HCT116 (cell line): ENCODE data around the gene DAO. TPM values are rescaled to one million over a fixed set of nuclear protein-coding genes. Genes with fewer than 3 reads are reported as not detected.

Experiments
- ATAC-seq: fragments of 200-7000 bp; cut with Tn5 transposase; 2 replicates; pipeline ENCODE4 v1.9.1; 2020; ENCODE audit warnings: mild to moderate bottlenecking, moderate library complexity
- BruUV-seq: library from RNA; stranded (reverse); fragments of 400-500 nt; replicated peaks from 2 replicates; lab custom pipeline; 2021; lab: Mats Ljungman, UMichigan
- CTCF ChIA-PET: fragments of 300-600 bp; sonication (Branson Sonifier 250); formaldehyde crosslinking; loops from one replicate; lab custom pipeline; 2021; ENCODE audit warnings: antibody characterized with exemption; lab: Charles Lee
- POLR2A ChIA-PET: fragments of 300-600, 350-600 bp; sonication (Branson Sonifier 250); formaldehyde crosslinking; loops from one replicate; lab custom pipeline; 2021; ENCODE audit warnings: antibody characterized with exemption; lab: Charles Lee
- RAD21 ChIA-PET, 2 experiments: fragments of 300-600 bp; sonication (Branson Sonifier 250); formaldehyde crosslinking; loops; one replicate each; lab custom pipeline; 2023; ENCODE audit warnings: low total read pairs in 2 of 2; ENCODE audit not compliant: uncharacterized antibody in 2 of 2, unreplicated experiment in 2 of 2, low non-redundant PET in 1 of 2; lab: Charles Lee
- DNase-seq: peaks from one replicate; pipeline ENCODE4 v3.0.0-alpha.2; 2010; ENCODE audit warnings: low read depth, low spot score
- H2AFZ ChIP-seq: fragments of 200-600 bp; shearing (Covaris generic), sonication (generic); 2 replicates; pipeline ENCODE4 v1.6.1; 2017; ENCODE audit warnings: low read depth, mixed run types, mixed read lengths, antibody characterized with exemption, low read length; ENCODE audit not compliant: poor library complexity, severe bottlenecking
- H3K27ac ChIP-seq: 2 replicates; pipeline ENCODE4 v1.5.1; 2012; ENCODE audit warnings: low read depth, low read length
- H3K27me3 ChIP-seq: fragments of 200-600 bp; sonication (generic); 2 replicates; pipeline ENCODE4 v1.6.1; 2016; ENCODE audit warnings: mixed run types, low read length, mixed read lengths; ENCODE audit not compliant: insufficient read depth
- H3K36me3 ChIP-seq, 2 experiments: fragments of 200-500 bp in 1 of 2; fragments of 200-600 bp in 1 of 2; sonication (Bioruptor generic) in 1 of 2; sonication (generic) in 1 of 2; 2 replicates each; pipeline versions ENCODE4 v1.5.1 to v1.6.1; 2014 to 2016; ENCODE audit warnings: low read length in 2 of 2, inconsistent platforms in 1 of 2, mixed read lengths in 1 of 2, mixed run types in 1 of 2; ENCODE audit not compliant: insufficient read depth in 2 of 2, control insufficient read depth in 1 of 2
- H3K4me1 ChIP-seq, 2 experiments: fragments of 200-600 bp in 1 of 2; sonication (generic) in 1 of 2; 2 replicates each; pipeline versions ENCODE4 v1.5.1 to v1.6.1; 2012 to 2017; ENCODE audit warnings: low read length in 2 of 2, inconsistent platforms in 1 of 2, mild to moderate bottlenecking in 1 of 2, mixed read lengths in 1 of 2, mixed run types in 1 of 2, moderate library complexity in 1 of 2; ENCODE audit not compliant: insufficient read depth in 2 of 2, control insufficient read depth in 1 of 2
- H3K4me2 ChIP-seq: fragments of 200-600 bp; sonication (generic); 2 replicates; pipeline ENCODE4 v1.6.1; 2017; ENCODE audit warnings: mixed run types, low read length, mixed read lengths
- H3K4me3 ChIP-seq, 2 experiments: fragments of 200-600 bp in 1 of 2; sonication (generic) in 1 of 2; replicated peaks in 1 of 2; 2 replicates each; pipeline ENCODE4 v1.5.1; 2011 to 2016; ENCODE audit warnings: low read length in 2 of 2, control low read depth in 1 of 2, low read depth in 1 of 2, mild to moderate bottlenecking in 1 of 2, mixed read lengths in 1 of 2, mixed run types in 1 of 2
- H3K79me2 ChIP-seq: fragments of 200-600 bp; sonication (generic); 2 replicates; pipeline ENCODE4 v1.6.1; 2017; ENCODE audit warnings: mild to moderate bottlenecking, mixed run types, low read length, moderate library complexity, mixed read lengths; ENCODE audit not compliant: insufficient read depth
- H3K9ac ChIP-seq: fragments of 200-600 bp; sonication (generic); 2 replicates; pipeline ENCODE4 v1.6.1; 2016; ENCODE audit warnings: low read length, mixed read lengths
- H3K9me2 ChIP-seq: fragments of 200-600 bp; sonication (generic), shearing (Covaris generic); 2 replicates; pipeline ENCODE4 v1.6.1; 2017; ENCODE audit warnings: mixed run types, mild to moderate bottlenecking, moderate library complexity; ENCODE audit not compliant: insufficient read depth
- H3K9me3 ChIP-seq, 2 experiments: fragments of 200-500 bp in 1 of 2; fragments of 200-600 bp in 1 of 2; sonication (Bioruptor generic) in 1 of 2; sonication (generic) in 1 of 2; 2 replicates each; pipeline ENCODE4 v1.6.1; 2014 to 2017; ENCODE audit warnings: low read length in 2 of 2, mixed read lengths in 2 of 2, inconsistent platforms in 1 of 2, low read depth in 1 of 2, mild to moderate bottlenecking in 1 of 2, mixed run types in 1 of 2, moderate library complexity in 1 of 2; ENCODE audit not compliant: control insufficient read depth in 1 of 2, insufficient read depth in 1 of 2
- H4K20me1 ChIP-seq: fragments of 200-600 bp; sonication (generic), shearing (Covaris generic); 2 replicates; pipeline ENCODE4 v1.6.1; 2017; ENCODE audit warnings: mixed run types, mild to moderate bottlenecking, moderate library complexity; ENCODE audit not compliant: insufficient read depth
- CTCF ChIP-seq, 3 experiments: fragments of 200-600 bp in 1 of 3; sonication (generic) in 1 of 3; IDR thresholded peaks in 2 of 3; conservative IDR thresholded peaks in 1 of 3; 2 replicates each; pipeline ENCODE4 v1.5.1; 2012 to 2017; ENCODE audit warnings: low read depth in 2 of 3, low read length in 2 of 3, antibody characterized with exemption in 1 of 3, borderline replicate concordance in 1 of 3, control low read depth in 1 of 3, mild to moderate bottlenecking in 1 of 3, mixed read lengths in 1 of 3, mixed run types in 1 of 3, moderate library complexity in 1 of 3; ENCODE audit not compliant: insufficient read depth in 1 of 3
- EZH2 ChIP-seq: fragments of 200-600 bp; sonication (generic); IDR thresholded peaks from 2 replicates; pipeline ENCODE4 v1.6.1; 2017; ENCODE audit warnings: antibody characterized with exemption, mixed run types
- MAX ChIP-seq: IDR thresholded peaks from 2 replicates; pipeline ENCODE4 v1.6.1; 2012
- REST ChIP-seq: IDR thresholded peaks from 2 replicates; pipeline ENCODE4 v1.6.1; 2012; ENCODE audit warnings: low read depth
- SP1 ChIP-seq: IDR thresholded peaks from 2 replicates; pipeline ENCODE4 v1.6.1; 2012; ENCODE audit warnings: low read depth
- ZBTB33 ChIP-seq: IDR thresholded peaks from 2 replicates; pipeline ENCODE4 v1.6.1; 2011; ENCODE audit warnings: mild to moderate bottlenecking, low read length, moderate library complexity; ENCODE audit not compliant: insufficient replicate concordance; ENCODE audit errors: extremely low read depth
- ZFX ChIP-seq: fragments of 450-650 bp; IDR thresholded peaks from 2 replicates; pipeline ENCODE4 v1.6.1; 2017
- ZNF274 ChIP-seq: fragments of 200-500 bp; sonication (Bioruptor generic); IDR thresholded peaks from 2 replicates; pipeline ENCODE4 v1.6.1; 2014; ENCODE audit warnings: mild to moderate bottlenecking, low read depth, low read length, inconsistent platforms
- intact Hi-C: fragments of 100-400 bp; cut with micrococcal nuclease; formaldehyde crosslinking; loops from 2 replicates; pipeline ENCODE4 v1.10.0; 2022
- total RNA-seq: library from RNA; stranded (reverse); gene quantifications from one replicate; pipeline ENCODE4 v1.2.1, GENCODE V29; 2021; ENCODE audit not compliant: unreplicated experiment

Gene DAO
- total RNA-seq, 1 experiment from 2014 or later, result not detected

- intact Hi-C loops, result no loop called here
- no peaks in the 10 kb centered on the region for H3K36me3 ChIP-seq
- H3K27ac ChIP-seq, result no peak overlapping the region
- no peaks in the 10 kb centered on the region for H3K79me2 ChIP-seq
- H3K27me3 ChIP-seq, result peaks cover 15% of the 10 kb centered on the region; the same call in 1 of the 2 replicates
- RAD21 ChIA-PET, result no interaction called here
- no peak for ATAC-seq
- no peaks in the 10 kb centered on the region for H3K4me1 ChIP-seq
- DNase-seq, result no peak
- no peaks in the 10 kb centered on the region for H3K9me2 ChIP-seq
- H3K4me3 ChIP-seq, result no peak overlapping the region
- no peak overlapping the region for H3K4me2 ChIP-seq
- no peak overlapping the region for H3K9ac ChIP-seq
- no peak overlapping the region for H2AFZ ChIP-seq
- H4K20me1 ChIP-seq, result no peaks in the 10 kb centered on the region
- no TSS peak for BruUV-seq
- no peaks in the 10 kb centered on the region; a peak in 1 of 4 replicates for H3K9me3 ChIP-seq
- TF ChIP-seq ZFX (no peak), MAX (no peak), CTCF (IDR thresholded peaks at IDR 0.05 in 2 of 3, conservative IDR thresholded peaks at IDR 0.05 in 1 of 3; ENCODE audit: borderline replicate concordance in 1 of 3, insufficient read depth in 1 of 3, low read depth in 2 of 3, low read length in 2 of 3) (no peak), ZNF274 (no peak)
- CTCF ChIA-PET, result interaction anchor here (0.8 kb wide), 1 partner anchor 12 kb away, joined by 3 read pairs; no protein-coding TSS in a partner anchor
- POLR2A ChIA-PET, result no interaction called here
Measured at GRCh38 chr12:108896817-108897216, 16.9 kb downstream of the DAO start.

- no peak overlapping the region for H3K4me3 ChIP-seq
- H3K9me3 ChIP-seq, result no peaks in the 10 kb centered on the region; a peak in 1 of 4 replicates
- no peak overlapping the region for H3K9ac ChIP-seq
- H3K27me3 ChIP-seq, result peaks cover 15% of the 10 kb centered on the region; the same call in 1 of the 2 replicates
- no peak for TF ChIP-seq EZH2
- TF ChIP-seq ZBTB33, result no peak
- no peak for TF ChIP-seq SP1
- TF ChIP-seq REST, result no peak
- no TSS peak for BruUV-seq
- CTCF ChIA-PET, result no interaction called here
- no peaks in the 10 kb centered on the region for H3K4me1 ChIP-seq
- H3K79me2 ChIP-seq, result no peaks in the 10 kb centered on the region
- H3K4me2 ChIP-seq, result no peak overlapping the region
- no peaks in the 10 kb centered on the region for H3K9me2 ChIP-seq
- RAD21 ChIA-PET, result no interaction called here
- no peak overlapping the region for H3K27ac ChIP-seq
- H4K20me1 ChIP-seq, result no peaks in the 10 kb centered on the region
- H3K36me3 ChIP-seq, result no peaks in the 10 kb centered on the region
- no peak overlapping the region for H2AFZ ChIP-seq
- ATAC-seq, result no peak
- POLR2A ChIA-PET, result no interaction called here
- intact Hi-C loops, result no loop called here
- no peak for DNase-seq
Measured at GRCh38 chr12:108899145-108899544, 19.3 kb downstream of the DAO start.
